Urothelium cell line (cell line): ENCODE measurements around the gene QRFP.

ENCODE experiments used
- DNase-seq: peaks from one replicate; pipeline ENCODE4 v3.0.0; 2011; ENCODE audit warnings: low spot score, mixed read lengths
- FAIRE-seq: peaks from 2 replicates; lab custom pipeline; 2011; peaks lifted over from hg19 to GRCh38; lab: Jason Lieb, UNC

The QRFP gene

GRCh38 chr9:130905125-130905901 lies 8.7 kb upstream of the QRFP start:
- no peak for FAIRE-seq
- DNase-seq, result no peak

GRCh38 chr9:130904070-130905044 lies 7.7 kb upstream of the QRFP start:
- no peak for FAIRE-seq
- no peak for DNase-seq

GRCh38 chr9:130903194-130904069 lies 6.8 kb upstream of the QRFP start:
- FAIRE-seq, result no peak

GRCh38 chr9:130902204-130903185 lies 5.9 kb upstream of the QRFP start:
- FAIRE-seq (no peak), DNase-seq (no peak)

More at GRCh38 chr9:130903194-130904069, 6.8 kb upstream of the QRFP start:
- no peak for DNase-seq

- DNase-seq (no peak), FAIRE-seq (no peak)
Measured at GRCh38 chr9:130901498-130902203, 5.0 kb upstream of the QRFP start.

GRCh38 chr9:130900701-130901497 lies 4.3 kb upstream of the QRFP start:
- FAIRE-seq, result no peak
- DNase-seq, result no peak

GRCh38 chr9:130899051-130899748 lies 2.6 kb upstream of the QRFP start:
- DNase-seq (no peak), FAIRE-seq (no peak)

GRCh38 chr9:130898552-130898852 lies 1.9 kb upstream of the QRFP start:
- FAIRE-seq (no peak), DNase-seq (no peak)

GRCh38 chr9:130897848-130898551 lies 1.4 kb upstream of the QRFP start:
- DNase-seq, result no peak

GRCh38 chr9:130897105-130897751 lies 616 bp upstream of the QRFP start:
- FAIRE-seq, result no peak
- no peak for DNase-seq

More at GRCh38 chr9:130897848-130898551, 1.4 kb upstream of the QRFP start:
- FAIRE-seq, result no peak

GRCh38 chr9:130895481-130896232 lies 955 bp downstream of the QRFP start:
- FAIRE-seq, result no peak

GRCh38 chr9:130895038-130895437 lies 1.6 kb downstream of the QRFP start:
- DNase-seq (no peak), FAIRE-seq (no peak)

More at GRCh38 chr9:130895481-130896232, 955 bp downstream of the QRFP start:
- no peak for DNase-seq

GRCh38 chr9:130894546-130894945 lies 2.1 kb downstream of the QRFP start:
- FAIRE-seq, result no peak

GRCh38 chr9:130893341-130894101 lies 3.1 kb downstream of the QRFP start:
- no peak for DNase-seq
- FAIRE-seq, result no peak

More at GRCh38 chr9:130894546-130894945, 2.1 kb downstream of the QRFP start:
- DNase-seq, result no peak
